GM12878 (cell line): ENCODE results near the gene CRYBA1. TPM values are rescaled to one million over a fixed set of nuclear protein-coding genes. Genes with fewer than 3 reads are reported as not detected.

Source experiments
- ATAC-seq: fragments of 200-7000 bp; cut with Tn5 transposase; 3 replicates; pipeline ENCODE4 v1.9.1; 2020; ENCODE audit warnings: mild to moderate bottlenecking, moderate library complexity
- BruUV-seq: library from RNA; stranded (reverse); fragments of 400-500 nt; replicated peaks from 2 replicates; lab custom pipeline; 2021; lab: Mats Ljungman, UMichigan
- CTCF ChIA-PET: fragments of 300-600 bp; sonication (Branson Sonifier 250); formaldehyde crosslinking; extraction: SDS; loops from one replicate; lab custom pipeline; 2021; ENCODE audit warnings: inconsistent platforms; lab: Yijun Ruan, JAX
- POLR2A ChIA-PET: fragments of 350-600 bp; formaldehyde crosslinking; extraction: SDS; loops from one replicate; lab custom pipeline; 2021; ENCODE audit warnings: inconsistent platforms; lab: Charles Lee
- RAD21 ChIA-PET: fragments of 300-600 bp; sonication (Branson Sonifier 250); formaldehyde crosslinking; loops from one replicate; lab custom pipeline; 2023; ENCODE audit warnings: antibody characterized with exemption; ENCODE audit not compliant: unreplicated experiment; lab: Charles Lee
- SMC1A ChIA-PET: fragments of 300-600 bp; sonication (Branson Sonifier 250); formaldehyde crosslinking; loops from one replicate; lab custom pipeline; 2023; ENCODE audit not compliant: unreplicated experiment, uncharacterized antibody; lab: Charles Lee
- DNase-seq: peaks from one replicate; pipeline ENCODE4 v3.0.0-alpha.2; 2011; ENCODE audit warnings: low read depth, low spot score
- FAIRE-seq: peaks from 3 replicates; lab custom pipeline; 2011; peaks lifted over from hg19 to GRCh38; lab: Jason Lieb, UNC
- H2AFZ ChIP-seq: 2 replicates; pipeline ENCODE4 v1.6.0; 2011; ENCODE audit warnings: low read depth, low read length, control low read depth; ENCODE audit not compliant: control insufficient read depth
- H3K27ac ChIP-seq: 2 replicates; pipeline ENCODE4 v1.5.1; 2011; ENCODE audit warnings: control low read depth; ENCODE audit not compliant: control insufficient read depth, insufficient read depth
- H3K27me3 ChIP-seq, 2 experiments: replicated peaks in 1 of 2; 2 replicates each; pipeline versions ENCODE4 v1.6.0 to v1.6.1; 2011; ENCODE audit warnings: low read length in 1 of 2; ENCODE audit not compliant: control insufficient read depth in 2 of 2, insufficient read depth in 2 of 2
- H3K36me3 ChIP-seq, 2 experiments: 2 replicates each; pipeline ENCODE4 v1.5.1; 2011; ENCODE audit warnings: low read length in 1 of 2; ENCODE audit not compliant: control insufficient read depth in 2 of 2, insufficient read depth in 2 of 2
- H3K4me1 ChIP-seq: 2 replicates; pipeline ENCODE4 v1.6.1; 2011; ENCODE audit warnings: mild to moderate bottlenecking, low read length, moderate library complexity, mixed read lengths; ENCODE audit not compliant: control insufficient read depth, insufficient read depth
- H3K4me2 ChIP-seq: 2 replicates; pipeline ENCODE4 v1.6.0; 2011; ENCODE audit warnings: control low read depth; ENCODE audit not compliant: control insufficient read depth, insufficient read depth
- H3K4me3 ChIP-seq: fragments of 200-600 bp; sonication (generic); 2 replicates; pipeline ENCODE4 v1.5.1; 2016
- H3K79me2 ChIP-seq: 2 replicates; pipeline ENCODE4 v1.6.0; 2011; ENCODE audit warnings: low read length; ENCODE audit not compliant: control insufficient read depth, insufficient read depth
- H3K9ac ChIP-seq: 2 replicates; pipeline ENCODE4 v1.8.0; 2011; ENCODE audit warnings: low read length, control low read depth, mixed read lengths; ENCODE audit not compliant: control insufficient read depth, insufficient read depth
- H3K9me3 ChIP-seq: replicated peaks from 3 replicates; pipeline ENCODE4 v1.5.1; 2011; ENCODE audit warnings: mild to moderate bottlenecking, low read length; ENCODE audit not compliant: control insufficient read depth, insufficient read depth
- H4K20me1 ChIP-seq: 2 replicates; pipeline ENCODE4 v1.6.0; 2011; ENCODE audit not compliant: control insufficient read depth, insufficient read depth
- ATF7 ChIP-seq: fragments of 450-650 bp; IDR thresholded peaks from 2 replicates; pipeline ENCODE4 v1.6.1; 2016; ENCODE audit warnings: low read depth, mild to moderate bottlenecking
- CHD4 ChIP-seq: fragments of 200-600 bp; sonication (generic); IDR thresholded peaks from 2 replicates; pipeline ENCODE4 v1.6.1; 2016; ENCODE audit warnings: mild to moderate bottlenecking
- MTA3 ChIP-seq: IDR thresholded peaks from 2 replicates; pipeline ENCODE4 v1.6.1; 2012; ENCODE audit warnings: low read length, inconsistent platforms, borderline replicate concordance
- SPI1 ChIP-seq: IDR thresholded peaks from 2 replicates; pipeline ENCODE4 v1.6.1; 2011; ENCODE audit warnings: low read depth, mild to moderate bottlenecking, low read length, moderate library complexity, borderline replicate concordance; ENCODE audit not compliant: insufficient read depth
- ZNF622 ChIP-seq: fragments of 450-650 bp; IDR thresholded peaks from 2 replicates; pipeline ENCODE4 v1.6.1; 2017; ENCODE audit warnings: mild to moderate bottlenecking, inconsistent platforms
- WGBS: methylation state at CpG from one replicate; pipeline ENCODE4 v1.1.6; 2016; ENCODE audit warnings: low lambda C conversion rate; ENCODE audit not compliant: insufficient replicate concordance, insufficient coverage; ENCODE audit errors: missing lambda C conversion rate; 5-methylcytosine and 5-hydroxymethylcytosine counted together
- in situ Hi-C: fragments of 300-500 bp; cut with MboI; formaldehyde crosslinking; loops from 9 replicates; pipeline ENCODE4 v1.14.3; 2018; ENCODE audit warnings: mixed read lengths
- intact Hi-C: fragments of 100-400 bp; cut with micrococcal nuclease; formaldehyde crosslinking; loops from one replicate; pipeline ENCODE4 v1.14.2; 2022; ENCODE audit not compliant: unreplicated experiment
- polyA plus RNA-seq, 11 experiments: library from polyadenylated mRNA; depleted of rRNA in 4 of 11; unstranded in 6 of 11; stranded (reverse) in 5 of 11; fragments of >200 nt; fragmentation: Nextera tagmentation in 4 of 11; fragmentation: Illumina TruSeq in 1 of 11; extraction: Ambion mirVana in 4 of 11; extraction: Trizol in 1 of 11; gene quantifications; 1 replicate in 1 of 11; 2 replicates in 10 of 11; pipeline versions ENCODE4 v1.2.1 to v1.2.3, GENCODE V29; 2011 to 2016; ENCODE audit warnings: inconsistent platforms in 2 of 11, missing spikeins in 2 of 11, low read depth in 1 of 11
- total RNA-seq, 4 experiments: library from RNA; depleted of rRNA in 3 of 4; stranded (reverse); fragments of >200 nt in 3 of 4; fragmentation: Illumina TruSeq in 1 of 4; extraction: Trizol in 1 of 4; gene quantifications; 2 replicates each; pipeline versions ENCODE4 v1.2.1 to v1.2.3, GENCODE V29; 2013 to 2021

CRYBA1 gene
- total and polyA plus RNA-seq, 10 of the 15 experiments (the other 5 are each of a cell fraction or from before 2014, with no cell fraction given) = not detected

- in situ Hi-C loops (no loop called here), intact Hi-C loops (no loop called here)
- Histone ChIP-seq H2AFZ (no peak overlapping the region), H3K4me2 (no peak overlapping the region), H3K79me2 (no peaks in the 10 kb centered on the region), H4K20me1 (no peaks in the 10 kb centered on the region), H3K4me1 (no peaks in the 10 kb centered on the region; the same call in 1 of the 2 replicates), H3K4me3 (no peak overlapping the region), H3K27me3 (no peaks in the 10 kb centered on the region), H3K9ac (no peak overlapping the region), H3K27ac (no peak overlapping the region), H3K36me3 (no peaks in the 10 kb centered on the region), H3K9me3 (no peaks in the 10 kb centered on the region)
- FAIRE-seq (no peak), ATAC-seq (no peak), DNase-seq (no peak)
- SMC1A ChIA-PET = interaction anchor here (1.1 kb wide), 1 partner anchor 13 kb away, joined by 5 read pairs; no protein-coding TSS in a partner anchor
- TF ChIP-seq ZNF622 (no peak), CHD4 (no peak), ATF7 (no peak), MTA3 (no peak), SPI1 (no peak)
- no TSS peak for BruUV-seq
- CTCF ChIA-PET = interaction anchor here (0.7 to 2.5 kb wide), 5 partner anchors 18 to 127 kb away, joined by 3 to 11 read pairs (median 5); no protein-coding TSS in a partner anchor
- POLR2A ChIA-PET = no interaction called here
- WGBS = 57% methylated on average over 3 of the region's 3 CpGs
- RAD21 ChIA-PET = interaction anchor here (1.0 kb wide), 1 partner anchor 19 kb away, joined by 3 read pairs; no protein-coding TSS in a partner anchor
Measured at GRCh38 chr17:29237476-29238132, 9.1 kb upstream of the CRYBA1 start.
